Breast epithelium (tissue), 4 donors: ENCODE data around the gene ATP1B3. TPM values are rescaled to one million over a fixed set of nuclear protein-coding genes. Genes with fewer than 3 reads are reported as not detected.
"Not testable (repeated sequence)": the region's sequence is repeated elsewhere in the genome, so short reads cannot be mapped to it uniquely, and the experiment has no call there.

Experiments
- DNase-seq, 2 donors: peaks; one replicate each; pipeline ENCODE4 v3.0.0-alpha.2; 2019; ENCODE audit warnings: low spot score in 2 of 2
- H3K27ac ChIP-seq, 2 donors: fragments of 200-600 bp; sonication (generic) in 1 of 2; one replicate each; pipeline ENCODE4 v1.5.1; 2016 to 2019; ENCODE audit warnings: mild to moderate bottlenecking in 1 of 2
- H3K27me3 ChIP-seq, 2 donors: fragments of 200-600 bp; sonication (generic) in 1 of 2; one replicate each; pipeline versions ENCODE4 v1.5.1 to v1.6.0; 2017 to 2019; ENCODE audit warnings: control low read depth in 1 of 2, mild to moderate bottlenecking in 1 of 2
- H3K36me3 ChIP-seq: fragments of 200-600 bp; one replicate; pipeline ENCODE4 v1.5.1; 2019
- H3K4me1 ChIP-seq, 2 donors: fragments of 200-600 bp; sonication (generic); one replicate each; pipeline ENCODE4 v1.5.1; 2016 to 2019; ENCODE audit warnings: control low read depth in 1 of 2
- H3K4me3 ChIP-seq, 3 donors: fragments of 200-600 bp; sonication (generic); 1 replicate in 2 of 3; 2 replicates in 1 of 3; pipeline ENCODE4 v1.5.1; 2016 to 2019; ENCODE audit warnings: mild to moderate bottlenecking in 3 of 3, moderate library complexity in 2 of 3
- H3K9me3 ChIP-seq, 2 donors: fragments of 200-600 bp; sonication (generic) in 1 of 2; one replicate each; pipeline ENCODE4 v1.5.1; 2016 to 2019; ENCODE audit warnings: control low read depth in 1 of 2
- CTCF ChIP-seq, 3 donors: fragments of 450-650 bp; IDR thresholded peaks; one replicate each; pipeline ENCODE4 v1.5.1; 2016 to 2017; ENCODE audit warnings: antibody characterized with exemption in 3 of 3, mild to moderate bottlenecking in 3 of 3, moderate library complexity in 3 of 3
- POLR2A ChIP-seq: fragments of 450-650 bp; IDR thresholded peaks from one replicate; pipeline ENCODE4 v1.6.1; 2016; ENCODE audit warnings: antibody characterized with exemption, mild to moderate bottlenecking, moderate library complexity
- POLR2AphosphoS5 ChIP-seq, 3 donors: sonication (generic); formaldehyde crosslinking; IDR thresholded peaks; one replicate each; pipeline ENCODE4 v1.6.1; 2017; ENCODE audit warnings: antibody characterized with exemption in 3 of 3
- intact Hi-C: fragments of 100-400 bp; cut with DNase I; formaldehyde crosslinking; loops from one replicate; pipeline ENCODE4 v1.15.1; 2023; ENCODE audit warnings: low total_unique reads
- total RNA-seq, 3 donors: library from RNA; depleted of rRNA; stranded (reverse); fragments of >200 nt; gene quantifications; one replicate each; pipeline ENCODE4 v1.1.0, GENCODE V29; 2016

The ATP1B3 gene
- total RNA-seq, 3 donors from 2014 or later: 47.2 to 88.8 (median 74.4) TPM

DNA sequence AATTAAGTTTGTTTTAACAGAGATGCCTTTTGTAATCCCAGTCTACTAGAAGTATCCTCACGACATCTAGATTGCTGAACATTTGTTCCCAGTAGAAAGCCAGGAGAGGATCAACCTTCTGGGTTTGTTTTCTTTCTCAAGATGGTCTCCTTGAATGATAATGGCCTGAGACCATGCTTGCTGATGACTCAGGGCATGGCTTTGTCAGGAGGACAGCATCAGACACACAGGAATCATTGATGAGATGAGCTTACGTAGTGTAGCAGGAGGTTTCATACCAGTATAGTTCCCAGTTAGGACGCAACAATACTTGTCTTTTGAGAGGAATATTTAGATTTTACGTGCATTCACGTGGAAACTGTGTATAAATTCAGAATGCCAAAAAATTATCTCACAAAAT lies 38.6 kb downstream of the ATP1B3 start:
- no peak overlapping the region for H3K27ac ChIP-seq
- no peaks in the 10 kb centered on the region for H3K36me3 ChIP-seq
- no peak for TF ChIP-seq POLR2A
- no peak for TF ChIP-seq CTCF (IDR thresholded peaks at IDR 0.05)
- TF ChIP-seq POLR2AphosphoS5 (IDR thresholded peaks at IDR 0.05): no peak
- no peaks in the 10 kb centered on the region for H3K9me3 ChIP-seq
- no peaks in the 10 kb centered on the region for H3K4me1 ChIP-seq
- H3K27me3 ChIP-seq: no peaks in the 10 kb centered on the region
- no peak for DNase-seq
- intact Hi-C loops: no loop called here
- no peak overlapping the region for H3K4me3 ChIP-seq

GRCh38 chr3:141915766-141916165 lies 39.3 kb downstream of the ATP1B3 start:
- Histone ChIP-seq H3K27me3 (no peaks in the 10 kb centered on the region), H3K27ac (no peak overlapping the region), H3K9me3 (no peaks in the 10 kb centered on the region), H3K36me3 (no peaks in the 10 kb centered on the region), H3K4me1 (no peaks in the 10 kb centered on the region), H3K4me3 (no peak overlapping the region)
- no peak for TF ChIP-seq POLR2AphosphoS5 (IDR thresholded peaks at IDR 0.05)
- no peak for TF ChIP-seq POLR2A
- TF ChIP-seq CTCF (IDR thresholded peaks at IDR 0.05): no peak
- intact Hi-C loops: no loop called here
- no peak for DNase-seq

GRCh38 chr3:141920701-141921100 lies 44.3 kb downstream of the ATP1B3 start:
- TF ChIP-seq CTCF (IDR thresholded peaks at IDR 0.05): no peak
- no peak for TF ChIP-seq POLR2AphosphoS5 (IDR thresholded peaks at IDR 0.05)
- TF ChIP-seq POLR2A: no peak
- Histone ChIP-seq H3K36me3 (no peaks in the 10 kb centered on the region), H3K27ac (no peak overlapping the region), H3K4me1 (no peaks in the 10 kb centered on the region), H3K4me3 (no peak overlapping the region), H3K27me3 (no peaks in the 10 kb centered on the region), H3K9me3 (no peaks in the 10 kb centered on the region)
- intact Hi-C loops: no loop called here
- DNase-seq: no peak

GRCh38 chr3:141921316-141921715 lies 44.9 kb downstream of the ATP1B3 start:
- no peak for DNase-seq

GRCh38 chr3:141925677-141926076 lies 49.2 kb downstream of the ATP1B3 start:
- H3K4me1 ChIP-seq, H3K36me3 ChIP-seq, DNase-seq, intact Hi-C loops, H3K4me3 ChIP-seq, H3K9me3 ChIP-seq, H3K27me3 ChIP-seq, H3K27ac ChIP-seq: not testable (repeated sequence)

More at GRCh38 chr3:141921316-141921715, 44.9 kb downstream of the ATP1B3 start:
- no peaks in the 10 kb centered on the region for H3K36me3 ChIP-seq
- no peaks in the 10 kb centered on the region for H3K27me3 ChIP-seq
- H3K9me3 ChIP-seq: no peaks in the 10 kb centered on the region
- intact Hi-C loops: no loop called here
- H3K4me1 ChIP-seq: no peaks in the 10 kb centered on the region
- TF ChIP-seq CTCF (IDR thresholded peaks at IDR 0.05) (no peak), POLR2AphosphoS5 (IDR thresholded peaks at IDR 0.05) (no peak), POLR2A (no peak)
- H3K4me3 ChIP-seq: no peak overlapping the region
- H3K27ac ChIP-seq: no peak overlapping the region

- Histone ChIP-seq H3K4me3 (no peak overlapping the region), H3K36me3 (no peaks in the 10 kb centered on the region), H3K27me3 (no peaks in the 10 kb centered on the region), H3K27ac (no peak overlapping the region), H3K4me1 (no peaks in the 10 kb centered on the region), H3K9me3 (no peaks in the 10 kb centered on the region)
- DNase-seq: no peak
- intact Hi-C loops: no loop called here
- no peak for TF ChIP-seq CTCF (IDR thresholded peaks at IDR 0.05)
- no peak for TF ChIP-seq POLR2A
- TF ChIP-seq POLR2AphosphoS5 (IDR thresholded peaks at IDR 0.05): no peak
These were observed 50.5 kb downstream of the ATP1B3 start for GRCh38 chr3:141926929-141927328.
